Osteocyte (in vitro differentiated cells): ENCODE measurements around the gene EPB41L2. TPM values are rescaled to one million over a fixed set of nuclear protein-coding genes. Genes with fewer than 3 reads are reported as not detected.
"Not testable (repeated sequence)": the region's sequence is repeated elsewhere in the genome, so short reads cannot be mapped to it uniquely, and the experiment has no call there.

Source experiments
- DNase-seq: peaks from one replicate; pipeline ENCODE4 v3.0.0; 2021; ENCODE audit warnings: mixed read lengths; ENCODE audit not compliant: unreplicated experiment; ENCODE audit errors: extremely low spot score
- H3K27ac Mint-ChIP-seq: one replicate; pipeline ENCODE4 v1.8.0; 2021; ENCODE audit warnings: mild to moderate bottlenecking, mixed read lengths; ENCODE audit not compliant: unreplicated experiment
- H3K27me3 Mint-ChIP-seq: one replicate; pipeline ENCODE4 v1.8.0; 2021; ENCODE audit warnings: mixed read lengths; ENCODE audit not compliant: unreplicated experiment
- H3K36me3 Mint-ChIP-seq: one replicate; pipeline ENCODE4 v1.8.0; 2021; ENCODE audit warnings: mixed read lengths; ENCODE audit not compliant: unreplicated experiment
- H3K4me1 Mint-ChIP-seq: one replicate; pipeline ENCODE4 v1.8.0; 2021; ENCODE audit warnings: mixed read lengths; ENCODE audit not compliant: unreplicated experiment
- H3K4me3 Mint-ChIP-seq: one replicate; pipeline ENCODE4 v1.8.0; 2021; ENCODE audit warnings: mild to moderate bottlenecking, moderate library complexity, mixed read lengths; ENCODE audit not compliant: unreplicated experiment
- H3K9me3 Mint-ChIP-seq: one replicate; pipeline ENCODE4 v1.8.0; 2021; ENCODE audit warnings: mixed read lengths; ENCODE audit not compliant: unreplicated experiment
- CTCF ChIP-seq: fragments of 200-600 bp; sonication (generic); IDR thresholded peaks from 2 replicates; pipeline ENCODE4 v1.5.0; 2021; ENCODE audit warnings: antibody characterized with exemption, mild to moderate bottlenecking, moderate library complexity
- total RNA-seq: library from RNA; stranded (reverse); gene quantifications from 2 replicates; pipeline ENCODE4 v1.2.1, GENCODE V29; 2021

EPB41L2 gene
- total RNA-seq, 1 donor from 2014 or later = 65.3 TPM

DNA sequence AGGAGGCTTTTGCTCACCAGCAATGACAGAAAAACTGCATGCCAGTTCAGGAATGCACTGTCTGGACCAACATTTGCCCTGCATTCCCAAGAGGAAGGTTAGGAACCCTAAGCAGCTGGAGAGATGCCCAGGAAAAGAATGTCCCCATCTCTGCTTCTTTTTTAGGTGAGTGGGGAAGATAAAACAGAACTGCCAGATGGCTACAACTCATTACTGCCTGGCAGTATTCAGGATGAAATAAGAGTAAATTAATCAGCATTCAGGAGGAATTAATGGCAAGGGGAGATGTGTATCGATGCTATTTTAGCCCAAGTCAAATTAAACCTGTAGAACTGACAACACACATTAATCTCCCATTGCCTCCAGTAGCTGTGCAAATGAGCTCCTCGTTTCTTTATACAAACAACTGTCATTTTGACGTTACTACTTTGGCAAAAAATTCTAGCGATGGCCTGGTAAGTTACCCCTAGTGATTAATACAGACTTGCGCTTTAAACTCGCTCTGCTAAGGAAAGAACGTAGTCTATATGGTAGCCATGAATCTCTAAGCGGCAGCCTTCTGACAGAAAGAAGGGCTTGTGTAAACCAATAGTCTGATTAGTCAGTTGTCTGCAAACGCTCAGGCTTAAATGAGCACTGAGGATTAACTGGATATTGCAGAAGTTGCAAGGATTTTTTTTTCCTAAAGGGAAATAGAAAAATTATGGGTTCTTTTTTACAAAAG lies 252.6 kb downstream of the EPB41L2 start:
- Mint-ChIP-seq H3K4me3 (no peak overlapping the region), H3K27me3 (no peaks in the 10 kb centered on the region), H3K27ac (peak overlapping the region; percentile 1), H3K36me3 (no peaks in the 10 kb centered on the region), H3K4me1 (peaks cover 12% of the 10 kb centered on the region), H3K9me3 (no peaks in the 10 kb centered on the region)
- no peak for DNase-seq
- no peak for TF ChIP-seq CTCF

- not testable (repeated sequence) for H3K27ac Mint-ChIP-seq, H3K27me3 Mint-ChIP-seq, H3K4me3 Mint-ChIP-seq, H3K4me1 Mint-ChIP-seq, DNase-seq, H3K36me3 Mint-ChIP-seq
- H3K9me3 Mint-ChIP-seq = peaks cover 24% of the 10 kb centered on the region
These were observed 261.7 kb downstream of the EPB41L2 start for GRCh38 chr6:130801368-130801767.

DNA sequence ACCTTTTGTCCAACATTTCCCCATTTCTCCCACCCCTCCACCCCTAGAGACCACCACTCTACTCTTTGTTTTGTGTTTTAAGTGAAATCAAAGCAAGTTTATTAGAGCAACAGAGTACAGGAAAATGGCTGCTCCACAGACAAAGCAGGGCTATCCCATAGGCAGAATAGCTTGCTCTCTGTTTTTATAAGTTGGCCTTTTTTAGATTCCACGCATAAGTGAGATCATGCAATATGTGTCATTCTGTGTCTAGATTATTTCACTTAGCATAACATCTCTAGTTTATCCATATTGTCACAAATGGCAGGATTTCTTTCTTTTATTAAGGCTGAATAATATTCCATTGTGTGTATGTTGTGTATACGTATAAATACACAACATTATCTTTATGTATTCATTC lies 266.0 kb downstream of the EPB41L2 start:
- Mint-ChIP-seq H3K4me3 (no peak overlapping the region), H3K27me3 (peaks cover 3% of the 10 kb centered on the region), H3K36me3 (peaks cover 9% of the 10 kb centered on the region), H3K4me1 (peaks cover 22% of the 10 kb centered on the region), H3K27ac (no peak overlapping the region), H3K9me3 (peaks cover 24% of the 10 kb centered on the region)
- DNase-seq = no peak
- TF ChIP-seq CTCF = no peak

DNA sequence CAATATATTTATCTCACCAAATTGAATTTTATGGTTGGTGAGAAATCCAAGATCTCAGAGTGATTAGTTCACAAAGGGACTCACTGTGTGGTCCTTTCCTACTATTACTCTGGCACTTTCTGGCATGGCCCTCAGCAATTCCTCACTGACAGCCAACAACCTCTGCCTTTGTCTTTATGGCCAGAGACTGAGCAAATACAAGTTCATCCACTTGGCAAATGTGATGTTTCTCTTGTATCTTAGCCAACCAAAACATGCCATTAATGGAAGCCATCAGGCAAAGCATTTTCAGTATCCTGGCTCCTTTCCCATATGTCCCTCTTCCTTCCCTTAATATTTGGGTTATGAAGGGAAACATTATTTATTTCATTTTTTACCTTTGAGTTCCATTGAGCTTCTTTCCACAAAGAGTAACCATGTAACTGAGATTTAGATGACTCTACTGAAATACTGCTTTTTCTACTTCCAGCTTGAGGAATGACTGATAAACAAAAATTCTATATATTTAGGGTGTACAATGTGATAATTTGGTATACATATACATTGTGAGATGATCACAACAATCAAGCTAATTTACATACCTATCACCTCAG lies 266.6 kb downstream of the EPB41L2 start:
- peaks cover 24% of the 10 kb centered on the region for H3K9me3 Mint-ChIP-seq
- no peak overlapping the region for H3K4me3 Mint-ChIP-seq
- H3K27me3 Mint-ChIP-seq = peaks cover 3% of the 10 kb centered on the region
- peak overlapping the region; percentile 50 for H3K27ac Mint-ChIP-seq
- no peak for TF ChIP-seq CTCF
- H3K36me3 Mint-ChIP-seq = peaks cover 9% of the 10 kb centered on the region
- H3K4me1 Mint-ChIP-seq = peaks cover 22% of the 10 kb centered on the region
- no peak for DNase-seq

- H3K27ac Mint-ChIP-seq = no peak overlapping the region
- H3K4me3 Mint-ChIP-seq = no peak overlapping the region
- DNase-seq = no peak
- peaks cover 21% of the 10 kb centered on the region for H3K9me3 Mint-ChIP-seq
- peaks cover 22% of the 10 kb centered on the region for H3K4me1 Mint-ChIP-seq
- peaks cover 9% of the 10 kb centered on the region for H3K36me3 Mint-ChIP-seq
- no peak for TF ChIP-seq CTCF
- peaks cover 3% of the 10 kb centered on the region for H3K27me3 Mint-ChIP-seq
These were observed 268.3 kb downstream of the EPB41L2 start for GRCh38 chr6:130794738-130795137.
